Skin of body (tissue), 2 donors: ENCODE results near the gene MIAT. TPM values are rescaled to one million over a fixed set of nuclear protein-coding genes. Genes with fewer than 3 reads are reported as not detected.
"Not testable (repeated sequence)": the region's sequence is repeated elsewhere in the genome, so short reads cannot be mapped to it uniquely, and the experiment has no call there.

ENCODE experiments used
- DNase-seq: peaks from one replicate; lab custom pipeline; 2025; lab: John Stamatoyannopoulos, UW
- total RNA-seq: library from RNA; depleted of rRNA; stranded (reverse); fragments of >200 nt; gene quantifications from one replicate; pipeline ENCODE4 v1.2.3, GENCODE V29; 2014

MIAT gene
- total RNA-seq, result 2.5 TPM

DNA sequence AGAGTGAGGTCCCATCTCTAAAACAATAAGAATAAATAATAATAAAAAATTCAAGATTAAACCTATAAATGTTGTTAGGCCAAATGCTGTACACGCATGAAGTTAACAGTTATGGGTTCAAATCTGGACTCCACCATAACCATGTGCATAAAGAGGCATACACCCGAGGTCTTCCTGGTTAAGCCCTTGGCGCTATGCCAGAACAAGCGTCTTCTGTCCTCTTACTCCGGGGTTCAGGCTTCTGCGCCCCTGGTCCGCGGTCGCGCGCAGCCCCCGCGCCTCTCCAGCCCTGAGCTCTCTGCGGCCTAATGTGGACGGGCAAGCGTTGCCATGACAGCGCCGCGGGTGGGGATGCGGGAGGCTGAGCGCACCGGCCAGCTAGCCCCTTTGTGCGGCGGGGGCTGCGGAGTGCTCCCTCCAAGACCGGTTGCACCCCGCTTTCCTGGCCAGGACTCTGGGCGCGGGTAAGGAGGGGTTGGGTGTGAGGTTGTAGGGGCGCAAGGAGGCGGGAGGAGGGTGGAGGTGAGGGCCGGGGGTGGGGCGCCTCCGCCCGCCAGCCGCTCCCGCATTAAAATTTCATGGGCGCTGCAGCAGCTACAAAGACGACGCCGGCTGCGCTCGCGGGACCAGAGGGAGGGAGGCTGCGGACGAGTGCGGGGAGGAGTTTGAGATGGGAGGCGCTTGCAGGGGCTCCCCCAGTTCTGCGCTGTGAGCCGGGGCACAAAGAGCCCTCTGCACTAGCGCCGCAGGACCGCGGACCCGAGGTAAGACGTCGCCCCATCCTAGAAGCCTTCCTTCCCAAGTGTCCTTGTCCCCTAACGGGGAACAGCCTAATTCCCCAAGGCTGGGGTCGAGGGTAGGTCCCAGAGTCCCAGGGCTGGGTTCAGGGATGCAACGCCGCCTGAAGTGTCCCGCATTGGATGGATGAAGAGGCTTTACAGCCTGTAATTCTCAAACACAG, at the start of gene MIAT:
Gene MIAT, plus strand, starts transcription at position 698 of the 961 bp plus-strand sequence.
- no peak for DNase-seq

DNA sequence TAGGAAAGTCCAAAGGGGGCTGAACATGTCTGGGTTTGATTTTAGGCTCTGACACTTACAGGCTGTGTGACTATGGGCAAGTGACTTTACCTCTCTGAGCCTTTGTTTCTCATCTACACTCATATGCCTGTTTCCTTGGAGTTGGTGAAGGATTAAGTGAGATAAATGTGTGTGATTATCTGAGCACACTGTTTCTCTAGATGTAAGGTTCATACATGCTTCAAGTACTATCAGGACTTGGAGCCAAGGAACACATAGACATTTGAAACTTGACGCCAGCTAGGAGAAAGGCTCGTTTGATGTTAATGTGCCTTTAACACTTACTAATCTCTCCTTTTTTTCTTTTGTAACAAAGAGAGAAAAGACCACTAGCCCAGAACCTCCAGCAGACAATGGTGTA, 49.3 kb upstream of the MIAT start:
- no peak for DNase-seq

DNA sequence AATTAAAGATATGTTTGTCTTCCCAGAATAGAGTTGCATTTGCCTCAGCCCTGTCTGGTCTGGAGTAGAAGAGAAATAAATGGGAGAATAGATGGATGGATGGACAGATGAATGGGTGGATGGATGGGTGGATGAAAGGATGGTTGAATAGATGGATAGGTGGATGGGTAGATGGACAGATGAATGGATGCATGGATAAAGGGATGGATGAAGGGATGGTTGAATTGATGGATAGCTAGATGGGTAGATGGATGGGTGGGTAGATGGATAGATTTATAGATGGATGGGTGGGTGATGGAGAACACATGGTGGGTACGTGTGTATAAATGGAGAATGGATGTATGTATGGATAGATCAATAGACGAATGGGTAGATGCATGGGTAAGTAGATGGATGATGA, 48.1 kb upstream of the MIAT start:
- no peak for DNase-seq

DNA sequence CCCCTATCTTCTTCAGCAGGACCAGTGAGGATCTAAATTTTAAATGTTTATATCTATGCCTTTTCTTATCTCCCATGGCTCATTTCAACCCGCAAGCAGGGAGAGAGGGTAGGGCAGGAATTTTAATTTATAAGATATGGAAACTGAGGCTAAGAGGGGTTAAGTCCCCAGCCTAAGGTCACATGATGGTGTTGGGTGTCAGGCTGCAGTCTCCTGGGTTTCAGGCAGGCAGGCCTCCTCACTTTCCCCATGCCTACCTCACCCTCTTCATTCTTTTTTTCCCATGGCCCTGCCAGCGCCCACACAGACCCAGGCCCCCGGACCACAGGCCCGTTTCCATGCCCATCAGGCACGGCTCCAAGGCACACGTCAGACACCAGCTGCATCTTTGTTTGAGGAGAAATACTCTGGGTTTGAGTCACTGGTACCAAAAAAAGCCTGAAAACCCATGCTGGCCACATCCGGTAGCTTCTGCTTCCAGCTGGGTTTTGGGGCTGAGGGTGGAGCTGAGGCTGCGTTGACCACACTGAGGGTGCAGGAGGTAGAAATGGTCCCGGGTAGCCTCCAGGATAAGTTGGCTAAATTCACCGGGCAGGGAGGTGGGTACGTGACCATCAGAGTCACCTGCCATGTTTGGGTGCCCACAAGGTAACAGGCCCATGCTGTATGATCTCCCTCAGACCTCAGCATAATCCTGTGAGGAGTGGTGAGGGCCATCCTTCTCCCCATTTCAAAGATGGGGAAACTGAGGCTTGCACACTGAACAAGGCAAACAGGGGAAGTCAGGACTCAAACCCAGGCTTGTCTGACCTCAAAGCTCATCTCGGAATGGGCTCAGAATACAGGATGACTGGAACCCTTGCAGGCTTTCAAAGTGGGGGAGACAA, 47.1 kb upstream of the MIAT start:
- DNase-seq, result no peak

DNA sequence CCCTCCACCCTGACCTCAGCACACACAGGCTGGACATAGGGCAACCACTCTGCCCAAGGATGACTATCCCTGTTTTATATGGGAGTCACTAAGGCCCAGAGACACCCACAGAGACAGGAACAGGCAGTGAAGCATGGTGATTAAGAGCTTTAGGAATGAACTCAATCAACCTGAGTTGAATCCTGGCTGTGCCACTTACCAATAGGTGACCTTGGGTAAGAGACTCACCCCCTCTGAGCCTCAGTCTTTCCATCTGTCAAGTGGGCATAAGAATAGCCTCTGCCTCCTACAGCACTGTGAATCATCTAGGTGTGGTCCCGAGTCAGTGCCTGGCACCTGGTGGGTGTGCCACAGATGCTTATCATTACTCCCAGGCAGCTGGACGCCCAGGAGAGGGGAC, 46.4 kb upstream of the MIAT start:
- no peak for DNase-seq

DNA sequence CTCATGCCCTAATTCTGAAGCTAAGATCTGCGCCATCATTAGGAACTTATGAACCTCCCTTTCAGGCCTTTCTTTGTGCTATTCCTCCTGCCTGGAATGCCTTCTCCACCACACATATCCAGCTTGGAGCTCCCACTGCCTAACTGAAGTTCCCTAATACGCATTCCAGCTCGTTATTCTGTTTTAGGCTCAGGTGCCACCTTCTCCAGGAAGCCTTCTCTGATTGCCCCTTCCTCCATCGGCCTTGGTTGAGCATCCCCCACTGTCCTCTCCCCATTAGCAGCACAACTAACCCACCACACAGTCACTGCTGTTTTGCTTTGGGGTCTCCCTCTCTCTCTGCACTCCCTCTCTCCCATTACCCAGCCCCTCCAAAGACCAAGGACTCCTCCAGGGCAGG, 44.7 kb upstream of the MIAT start:
- DNase-seq, result no peak

DNA sequence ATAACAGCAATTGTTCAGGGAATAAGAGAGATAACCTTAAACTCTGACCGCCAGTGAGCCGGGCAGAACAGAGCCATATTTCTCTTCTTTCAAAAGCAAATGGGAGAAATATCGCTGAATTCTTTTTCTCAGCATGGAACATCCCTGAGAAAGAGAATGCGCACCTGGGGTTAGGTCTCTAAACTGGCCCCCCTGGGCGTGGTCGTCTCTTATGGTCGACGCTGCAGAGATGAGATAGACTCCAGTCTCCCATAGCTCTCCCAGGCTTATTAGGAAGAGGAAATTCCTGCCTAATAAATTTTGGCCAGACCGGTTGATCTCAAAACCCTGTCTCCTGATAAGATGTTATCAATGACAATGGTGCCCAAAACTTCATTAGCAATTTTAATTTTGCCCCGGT, 43.6 kb upstream of the MIAT start:
- not testable (repeated sequence) for DNase-seq

DNA sequence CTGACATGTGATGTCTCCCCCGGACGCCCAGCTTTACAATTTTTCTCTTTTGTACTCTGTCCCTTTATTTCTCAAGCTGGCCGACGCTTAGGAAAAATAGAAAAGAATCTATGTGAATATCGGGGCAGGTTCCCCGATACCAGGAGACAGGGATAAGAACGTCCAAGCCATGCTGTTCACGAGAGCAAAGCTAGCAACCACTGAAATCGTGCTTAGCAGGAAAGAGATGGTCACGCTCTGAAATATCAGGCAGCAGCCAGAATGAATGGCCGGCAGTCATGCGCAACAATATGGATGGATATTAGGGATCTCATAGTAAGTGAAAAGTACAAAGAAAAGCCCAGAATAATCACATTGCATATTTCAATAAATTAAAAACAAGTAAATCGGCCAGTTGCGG, 43.1 kb upstream of the MIAT start:
- no peak for DNase-seq

DNA sequence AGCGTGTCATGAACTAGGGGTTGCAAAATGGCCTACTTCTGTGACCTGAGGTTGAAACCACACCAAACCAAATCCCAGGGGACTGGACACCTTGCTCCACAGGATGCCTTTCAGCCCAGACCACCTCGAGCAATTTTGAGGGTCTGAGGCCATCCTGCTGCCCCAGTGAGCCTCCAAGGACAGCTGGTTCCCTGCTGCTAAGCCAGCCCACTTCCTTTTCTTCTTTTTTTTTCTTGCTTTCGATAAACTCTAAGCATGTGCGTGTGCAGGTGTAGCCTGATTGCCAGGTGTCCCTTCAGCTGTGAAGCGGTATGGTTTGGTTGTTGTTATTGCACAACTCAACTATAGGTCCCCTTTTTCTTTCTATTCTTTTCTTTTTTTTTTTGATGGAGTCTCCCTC, 42.2 kb upstream of the MIAT start:
- DNase-seq, result no peak

DNA sequence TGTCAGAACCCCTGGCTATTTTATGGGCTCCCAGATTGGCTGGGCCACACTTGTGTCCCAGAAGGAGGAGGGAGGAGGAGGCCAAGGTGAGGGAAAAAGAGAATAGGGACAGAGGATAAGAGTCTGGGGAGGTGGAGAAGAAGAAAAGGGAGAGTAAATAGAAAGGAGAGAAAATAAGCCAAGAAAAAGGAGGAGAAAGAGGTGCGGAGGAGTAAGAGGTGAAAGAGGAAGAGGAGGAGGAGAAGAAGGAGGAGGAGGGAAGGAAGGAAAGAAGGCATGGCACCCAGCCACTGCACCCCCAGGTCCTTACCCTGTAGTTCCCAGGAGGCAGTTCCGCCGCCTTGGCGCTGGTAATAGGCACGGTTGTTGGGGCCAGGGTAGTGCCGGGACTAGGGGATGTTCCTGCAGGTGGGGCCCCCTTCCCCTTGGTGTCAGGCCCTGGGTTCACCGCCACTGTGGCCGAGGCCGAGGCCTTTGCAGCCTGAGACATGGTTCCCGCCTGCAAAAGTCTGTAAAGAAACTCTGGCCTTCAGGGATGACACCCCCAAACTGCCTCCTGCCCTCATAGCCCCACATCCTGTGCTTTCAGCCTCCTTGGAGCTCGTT, 41.5 kb upstream of the MIAT start:
- DNase-seq, result no peak

DNA sequence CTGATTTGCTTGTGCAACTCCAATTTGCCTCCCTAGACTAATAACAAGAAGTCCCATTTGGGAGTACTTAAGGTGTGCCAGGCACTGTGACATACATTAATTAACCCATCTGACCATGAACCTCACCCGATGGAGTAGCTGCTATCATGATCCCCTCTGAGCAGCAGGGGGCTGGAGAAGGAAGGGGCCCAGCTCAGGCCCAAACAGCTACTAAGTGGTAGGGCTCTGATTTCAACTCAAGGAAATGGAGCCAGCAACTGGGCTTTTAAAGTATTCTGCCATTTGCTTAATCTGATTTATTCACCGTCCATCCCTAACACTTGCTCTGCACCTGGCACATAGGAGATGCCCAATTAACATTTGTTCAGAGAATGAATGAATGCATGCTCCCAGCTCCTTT, 40.7 kb upstream of the MIAT start:
- no peak for DNase-seq

DNA sequence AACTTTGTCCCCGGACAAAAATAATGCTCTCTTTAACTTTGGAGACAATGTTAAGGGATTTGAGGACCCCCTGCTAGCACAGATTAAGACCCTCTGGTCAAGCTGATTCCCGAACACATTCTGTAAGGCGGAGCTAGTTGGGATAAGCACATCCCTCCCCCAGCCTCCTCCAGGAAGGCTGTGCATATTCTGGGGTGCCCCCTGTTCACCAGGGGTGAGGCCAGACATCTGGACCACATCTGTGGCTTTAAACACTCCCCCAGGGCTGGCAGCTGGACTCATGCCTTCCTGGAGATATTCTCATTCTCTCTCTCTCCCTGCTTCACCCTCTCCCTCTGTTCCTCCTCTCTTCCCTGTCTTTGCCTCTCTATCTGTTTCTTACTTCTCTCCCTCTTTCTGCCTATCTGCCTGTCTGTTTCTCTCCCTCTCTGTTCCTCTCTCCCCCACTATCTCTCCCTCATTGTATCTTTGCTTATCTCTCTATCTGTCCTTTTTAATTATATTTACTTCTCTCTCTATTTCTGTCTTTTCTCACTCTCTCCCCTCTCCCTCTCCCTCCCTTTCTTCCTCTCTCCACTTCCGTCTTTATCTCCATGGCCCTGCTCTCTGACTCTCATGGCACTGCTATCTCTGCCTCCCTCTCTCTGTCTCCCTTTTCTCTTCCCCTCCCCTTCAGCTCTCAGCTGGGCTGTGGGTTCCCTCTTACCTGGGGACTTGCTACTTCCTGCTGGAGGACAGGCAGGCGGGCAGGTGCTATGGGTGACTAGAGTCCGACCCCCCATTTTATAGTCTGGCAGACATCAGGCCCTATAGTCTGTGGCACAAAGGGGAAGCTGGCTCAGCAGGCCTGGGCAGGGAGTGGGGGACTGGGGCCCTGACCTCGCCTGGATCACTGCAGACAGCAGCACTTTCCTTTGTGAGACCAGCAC, 39.9 kb upstream of the MIAT start, which contains the start of gene CRYBB1:
Gene CRYBB1, minus strand, starts transcription at position 757 of the 929 bp plus-strand sequence. CDS start 1,708 bp downstream, outside the sequence.
- no peak for DNase-seq

DNA sequence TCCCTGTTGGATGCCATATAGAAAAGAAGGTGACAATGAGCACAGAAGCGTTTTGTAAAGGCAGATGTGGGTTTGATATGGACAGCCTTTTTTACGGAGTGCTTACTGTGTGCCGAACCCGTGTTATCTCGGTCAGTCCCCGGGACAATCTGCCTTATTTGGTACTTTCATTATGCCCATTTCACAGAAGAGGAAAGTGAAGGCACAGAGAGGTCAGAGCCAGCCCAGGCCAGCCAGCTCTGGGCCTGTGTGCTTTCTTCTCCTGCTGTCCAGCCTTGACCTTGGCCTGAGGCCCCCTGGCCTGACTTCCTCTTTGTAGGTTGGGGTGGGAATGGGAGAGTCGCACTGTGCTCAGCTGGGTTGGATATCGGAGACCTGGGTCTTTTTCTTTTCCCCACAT, 38.9 kb upstream of the MIAT start:
- no peak for DNase-seq

DNA sequence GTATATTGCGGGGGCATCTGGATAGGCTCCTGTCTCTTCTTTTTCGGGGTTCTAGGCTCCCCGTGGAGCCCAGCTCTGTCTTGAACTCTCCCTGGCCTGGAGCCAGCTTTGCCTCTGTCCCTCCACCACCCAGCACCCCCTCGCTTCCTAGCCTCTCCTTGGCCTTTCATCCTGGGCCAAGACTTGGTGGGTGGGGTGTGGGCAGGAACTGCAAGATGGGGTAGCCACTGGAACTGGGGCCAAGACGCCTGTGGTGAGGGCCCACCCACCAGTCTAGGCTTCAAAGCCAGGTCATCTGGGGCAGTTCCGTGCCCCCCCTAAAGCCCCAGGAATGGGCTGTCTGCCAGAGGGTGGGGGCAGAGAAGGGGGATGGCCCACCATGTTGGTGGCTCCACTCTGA, 37.9 kb upstream of the MIAT start:
- DNase-seq, result no peak

DNA sequence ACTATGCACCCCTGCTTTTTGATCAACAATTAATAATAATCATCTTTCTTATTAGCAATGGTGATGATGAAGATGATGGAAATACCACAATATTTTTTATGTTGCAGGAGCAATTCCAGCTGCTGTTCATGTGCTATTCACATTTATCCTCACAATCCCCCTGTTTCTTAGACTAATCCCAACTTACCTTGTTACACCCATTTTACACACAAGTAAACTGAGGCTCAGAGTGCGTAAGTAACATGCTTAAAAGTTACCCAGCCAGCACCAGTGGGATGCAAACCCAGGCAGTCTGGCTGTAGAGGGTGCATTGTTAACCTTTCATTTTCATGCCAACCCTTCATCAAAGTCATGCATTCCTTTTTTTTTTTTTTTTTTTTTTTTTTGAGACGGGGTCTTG, 37.2 kb upstream of the MIAT start:
- DNase-seq, result no peak

DNA sequence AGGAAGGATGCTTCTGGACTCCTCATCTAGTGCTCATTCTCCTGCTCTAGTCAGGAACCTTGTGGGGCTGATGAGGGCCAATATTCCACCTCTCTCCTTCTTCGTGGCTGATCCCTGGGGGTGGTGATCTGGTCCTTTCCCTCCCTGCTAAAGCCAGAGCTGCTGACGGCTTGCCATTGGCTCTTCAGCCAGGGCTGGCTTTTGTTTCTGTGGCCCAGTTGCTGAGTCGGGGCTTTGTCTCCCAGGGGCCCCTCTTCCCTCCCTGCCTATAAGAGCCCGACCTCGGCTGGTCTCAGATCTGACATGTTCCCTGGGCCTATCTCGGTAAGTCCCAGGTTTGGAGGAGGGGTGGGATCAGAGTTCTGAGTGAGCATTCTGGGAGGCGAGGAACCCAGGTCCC, 35.7 kb upstream of the MIAT start, which contains the start of gene CRYBA4:
Gene CRYBA4, plus strand, starts transcription at position 301 of the 400 bp plus-strand sequence. CDS start 634 bp downstream, outside the sequence.
- DNase-seq, result no peak

DNA sequence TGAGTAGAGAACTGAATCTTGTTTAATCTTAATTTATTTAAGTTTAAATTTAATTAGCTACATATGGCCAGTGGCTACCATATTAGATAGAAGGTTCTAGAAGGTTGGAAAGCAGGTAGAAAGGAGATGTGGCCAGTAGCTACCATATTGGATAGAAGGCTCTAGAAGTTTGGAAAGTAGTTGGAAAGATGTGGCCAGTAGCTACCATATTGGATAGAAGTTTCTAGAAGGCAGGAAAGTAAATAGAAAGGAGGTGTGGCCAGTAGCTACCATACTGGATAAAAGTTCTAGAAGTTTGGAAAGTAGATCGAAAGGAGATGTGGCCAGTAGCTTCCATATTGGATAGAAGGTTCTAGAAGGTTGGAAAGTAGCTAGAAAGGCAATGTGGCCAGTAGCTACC, 33.4 kb upstream of the MIAT start:
- DNase-seq, result no peak

DNA sequence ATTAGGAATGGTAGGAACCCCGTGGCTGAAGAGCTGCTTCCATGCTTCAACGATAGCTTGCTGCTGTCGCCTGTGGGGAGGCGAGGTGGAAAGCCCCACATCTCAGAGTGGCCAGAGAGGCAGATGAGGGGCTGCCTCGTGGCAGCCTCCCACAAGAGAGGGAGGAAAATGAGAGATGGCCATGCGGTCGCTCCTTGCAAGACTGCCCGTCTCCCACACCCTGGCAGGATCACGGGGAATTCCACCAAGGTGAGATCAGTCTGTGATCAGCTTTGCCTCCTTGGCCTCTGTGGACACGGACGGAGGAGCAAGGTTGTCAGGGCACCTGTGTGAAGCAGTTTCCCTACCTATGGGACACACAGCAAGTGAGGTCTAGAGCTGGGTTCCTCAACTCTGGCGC, 32.6 kb upstream of the MIAT start:
- DNase-seq, result no peak

DNA sequence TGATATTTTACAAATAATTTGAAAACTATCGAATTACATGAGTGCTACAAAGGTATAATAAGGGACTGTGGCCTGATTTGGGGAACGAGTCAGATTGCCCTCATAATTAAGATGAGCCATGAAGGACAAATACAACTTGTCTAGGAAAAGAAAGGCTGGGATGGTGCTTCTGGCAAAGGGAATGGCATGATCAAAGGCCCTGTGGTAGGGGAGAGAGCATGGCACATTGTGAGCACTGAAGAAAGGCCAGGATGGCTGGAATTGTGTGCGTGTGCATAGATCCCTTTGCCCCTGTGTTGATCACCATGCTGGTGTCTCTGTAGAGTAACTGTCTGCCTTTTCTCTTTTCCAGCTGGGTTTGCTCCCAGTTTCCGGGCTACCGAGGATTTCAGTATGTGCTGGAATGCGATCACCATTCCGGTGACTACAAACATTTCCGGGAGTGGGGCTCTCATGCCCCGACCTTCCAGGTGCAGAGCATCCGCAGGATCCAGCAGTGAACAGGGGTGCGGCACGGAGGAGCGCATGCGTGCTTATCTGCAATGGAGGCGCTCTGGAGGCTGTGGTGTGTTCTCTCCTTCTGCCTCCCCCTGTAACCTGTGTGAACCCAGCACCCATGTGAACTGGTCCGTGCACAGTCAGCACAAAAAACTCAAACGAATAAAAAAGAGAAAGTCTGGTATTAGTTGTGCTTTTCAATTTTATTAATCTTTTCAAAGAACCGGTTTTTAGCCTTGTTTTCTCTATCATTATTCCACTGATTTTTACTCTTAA, 27.2 kb upstream of the MIAT start:
- no peak for DNase-seq

DNA sequence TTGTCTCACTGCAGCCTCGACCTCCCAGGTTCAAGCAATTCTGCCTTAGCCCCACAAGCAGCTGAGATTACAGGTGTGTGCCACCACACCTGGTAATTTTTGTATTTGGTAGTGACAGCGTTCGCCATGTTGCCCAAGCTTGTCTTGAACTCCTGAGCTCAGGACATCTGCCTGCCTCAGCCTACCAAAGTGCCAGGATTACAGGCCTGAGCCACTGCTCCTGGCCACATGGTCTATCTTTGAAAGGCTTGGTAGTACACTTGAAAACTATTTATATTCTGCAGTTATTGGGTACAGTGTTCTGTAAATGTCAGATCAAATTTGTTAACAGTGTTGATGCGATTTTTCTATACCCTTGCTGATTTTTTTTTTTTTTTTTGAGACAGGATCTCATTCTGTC, 26.1 kb upstream of the MIAT start:
- no peak for DNase-seq
